Measurements from ENCODE around the gene NTF4.

GRCh38 chr19:49106648-49107135 is 42.1 kb upstream of the NTF4 start:
- peak; percentile 92 for TF ChIP-seq CTCF (IDR thresholded peaks at IDR 0.05; ENCODE audit: low read depth, low read length)
- TF ChIP-seq EZH2phosphoT487 (IDR thresholded peaks at IDR 0.05; ENCODE audit: low read depth), result no peak
